Measurements from ENCODE around the gene CBX3.

DNA sequence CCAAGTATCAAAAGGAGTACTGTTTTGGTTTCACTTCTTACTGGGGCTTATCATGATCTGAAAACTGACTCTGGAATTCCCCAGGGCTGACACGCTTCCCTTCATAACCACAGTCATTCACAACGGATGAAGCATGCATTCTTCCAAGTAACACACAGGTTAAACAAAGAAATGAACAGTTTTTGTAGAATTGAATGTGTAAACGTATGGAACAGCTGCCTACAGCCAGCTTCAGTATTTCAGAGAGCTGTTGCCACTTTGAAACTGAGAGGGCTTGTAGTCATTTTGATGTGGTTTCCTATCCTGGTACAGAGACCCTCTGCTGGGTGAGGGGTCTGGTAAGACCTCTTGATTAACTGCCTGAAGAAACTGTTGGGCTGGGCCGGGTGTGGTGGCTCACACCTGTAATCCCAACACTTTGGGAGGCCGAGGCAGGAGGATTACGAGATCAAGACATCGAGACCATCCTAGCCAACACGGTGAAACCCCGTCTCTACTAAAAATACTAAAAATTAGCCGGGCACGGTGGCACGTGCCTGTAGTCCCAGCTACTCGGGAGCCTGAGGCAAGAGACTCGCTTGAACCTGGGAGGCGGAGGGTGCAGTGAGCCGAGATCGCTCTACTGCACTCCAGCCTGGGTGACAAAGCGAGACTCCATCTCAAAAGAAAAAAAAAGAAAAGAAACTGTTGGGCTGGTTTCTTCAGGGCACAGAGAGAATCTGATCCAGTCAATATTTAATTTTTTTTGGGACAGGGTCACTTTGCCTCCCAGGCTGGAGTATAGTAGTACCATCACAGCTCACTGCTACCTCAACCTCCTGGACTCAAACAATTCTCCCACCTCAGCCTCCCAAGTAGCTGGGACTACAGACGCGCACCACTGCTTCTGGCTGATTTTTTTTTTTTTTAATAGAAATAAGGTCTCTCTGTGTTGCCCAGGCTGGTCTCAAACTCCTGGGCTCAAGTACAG, 44.8 kb upstream of the CBX3 start:
- TF ChIP-seq, protein P1, sequence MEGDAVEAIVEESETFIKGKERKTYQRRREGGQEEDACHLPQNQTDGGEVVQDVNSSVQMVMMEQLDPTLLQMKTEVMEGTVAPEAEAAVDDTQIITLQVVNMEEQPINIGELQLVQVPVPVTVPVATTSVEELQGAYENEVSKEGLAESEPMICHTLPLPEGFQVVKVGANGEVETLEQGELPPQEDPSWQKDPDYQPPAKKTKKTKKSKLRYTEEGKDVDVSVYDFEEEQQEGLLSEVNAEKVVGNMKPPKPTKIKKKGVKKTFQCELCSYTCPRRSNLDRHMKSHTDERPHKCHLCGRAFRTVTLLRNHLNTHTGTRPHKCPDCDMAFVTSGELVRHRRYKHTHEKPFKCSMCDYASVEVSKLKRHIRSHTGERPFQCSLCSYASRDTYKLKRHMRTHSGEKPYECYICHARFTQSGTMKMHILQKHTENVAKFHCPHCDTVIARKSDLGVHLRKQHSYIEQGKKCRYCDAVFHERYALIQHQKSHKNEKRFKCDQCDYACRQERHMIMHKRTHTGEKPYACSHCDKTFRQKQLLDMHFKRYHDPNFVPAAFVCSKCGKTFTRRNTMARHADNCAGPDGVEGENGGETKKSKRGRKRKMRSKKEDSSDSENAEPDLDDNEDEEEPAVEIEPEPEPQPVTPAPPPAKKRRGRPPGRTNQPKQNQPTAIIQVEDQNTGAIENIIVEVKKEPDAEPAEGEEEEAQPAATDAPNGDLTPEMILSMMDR (conservative IDR thresholded peaks at IDR 0.05 in 1 of 2, IDR thresholded peaks at IDR 0.05 in 1 of 2; ENCODE audit: low read depth in 1 of 2, low read length in 2 of 2): no peak
- no peak for TF ChIP-seq EZH2 (IDR thresholded peaks at IDR 0.05; ENCODE audit: low read length, missing control alignments)

All from fibroblast of lung (primary cell).